Nephron progenitor cell (in vitro differentiated cells): ENCODE results near the gene FBRSL1.
A peak's percentile ranks its signal among the peaks of the same experiment; 100 is the strongest.

Experiments used
- DNase-seq: peaks from one replicate; pipeline ENCODE4 v3.0.0; 2021
- H3K27ac Mint-ChIP-seq: 2 replicates; pipeline ENCODE4 v1.8.0; 2021; ENCODE audit warnings: mild to moderate bottlenecking, moderate library complexity, mixed read lengths
- H3K27me3 Mint-ChIP-seq: 2 replicates; pipeline ENCODE4 v1.8.0; 2021; ENCODE audit warnings: mild to moderate bottlenecking, low read depth, mixed read lengths; ENCODE audit not compliant: poor library complexity
- H3K36me3 Mint-ChIP-seq: 2 replicates; pipeline ENCODE4 v1.8.0; 2021; ENCODE audit warnings: low read depth, mixed read lengths
- H3K4me1 Mint-ChIP-seq: 2 replicates; pipeline ENCODE4 v1.8.0; 2021; ENCODE audit warnings: mixed read lengths
- H3K4me3 Mint-ChIP-seq: 2 replicates; pipeline ENCODE4 v1.8.0; 2021; ENCODE audit warnings: mild to moderate bottlenecking, moderate library complexity, mixed read lengths
- H3K9me3 Mint-ChIP-seq: 2 replicates; pipeline ENCODE4 v1.8.0; 2021; ENCODE audit warnings: mild to moderate bottlenecking, moderate library complexity, mixed read lengths
- TF ChIP-seq, protein P1 (sequence below): fragments of 200-600 bp; sonication (generic); IDR thresholded peaks from 2 replicates; pipeline ENCODE4 v1.5.0; 2021; ENCODE audit warnings: antibody characterized with exemption

Gene FBRSL1

DNA sequence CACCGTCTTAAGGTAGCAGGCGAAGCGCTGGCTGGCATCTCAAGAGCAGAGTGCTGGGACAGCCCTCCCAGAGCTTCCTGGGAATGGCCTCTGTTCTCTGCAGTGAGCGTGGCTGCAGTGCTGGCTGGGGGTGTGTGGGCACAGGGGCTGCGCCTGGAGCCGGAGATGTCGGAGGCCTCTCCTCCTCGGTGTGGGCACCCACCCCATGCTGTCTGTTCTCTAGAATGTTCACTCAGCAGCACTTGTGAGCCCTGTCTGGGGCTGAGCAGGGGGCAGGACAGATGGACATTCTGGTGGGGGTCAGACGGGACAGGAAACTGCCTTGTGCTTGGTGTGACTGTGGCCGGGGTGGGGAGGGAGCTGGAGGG, 15.9 kb downstream of the FBRSL1 start:
- no peaks in the 10 kb centered on the region for H3K9me3 Mint-ChIP-seq
- peak overlapping the region; percentile 47 for H3K4me3 Mint-ChIP-seq
- H3K36me3 Mint-ChIP-seq = no peaks in the 10 kb centered on the region
- no peak for DNase-seq
- H3K4me1 Mint-ChIP-seq = peaks cover 51% of the 10 kb centered on the region
- H3K27me3 Mint-ChIP-seq = no peaks in the 10 kb centered on the region
- TF ChIP-seq, protein P1, sequence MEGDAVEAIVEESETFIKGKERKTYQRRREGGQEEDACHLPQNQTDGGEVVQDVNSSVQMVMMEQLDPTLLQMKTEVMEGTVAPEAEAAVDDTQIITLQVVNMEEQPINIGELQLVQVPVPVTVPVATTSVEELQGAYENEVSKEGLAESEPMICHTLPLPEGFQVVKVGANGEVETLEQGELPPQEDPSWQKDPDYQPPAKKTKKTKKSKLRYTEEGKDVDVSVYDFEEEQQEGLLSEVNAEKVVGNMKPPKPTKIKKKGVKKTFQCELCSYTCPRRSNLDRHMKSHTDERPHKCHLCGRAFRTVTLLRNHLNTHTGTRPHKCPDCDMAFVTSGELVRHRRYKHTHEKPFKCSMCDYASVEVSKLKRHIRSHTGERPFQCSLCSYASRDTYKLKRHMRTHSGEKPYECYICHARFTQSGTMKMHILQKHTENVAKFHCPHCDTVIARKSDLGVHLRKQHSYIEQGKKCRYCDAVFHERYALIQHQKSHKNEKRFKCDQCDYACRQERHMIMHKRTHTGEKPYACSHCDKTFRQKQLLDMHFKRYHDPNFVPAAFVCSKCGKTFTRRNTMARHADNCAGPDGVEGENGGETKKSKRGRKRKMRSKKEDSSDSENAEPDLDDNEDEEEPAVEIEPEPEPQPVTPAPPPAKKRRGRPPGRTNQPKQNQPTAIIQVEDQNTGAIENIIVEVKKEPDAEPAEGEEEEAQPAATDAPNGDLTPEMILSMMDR = no peak
- peak overlapping the region; percentile 78 for H3K27ac Mint-ChIP-seq

DNA sequence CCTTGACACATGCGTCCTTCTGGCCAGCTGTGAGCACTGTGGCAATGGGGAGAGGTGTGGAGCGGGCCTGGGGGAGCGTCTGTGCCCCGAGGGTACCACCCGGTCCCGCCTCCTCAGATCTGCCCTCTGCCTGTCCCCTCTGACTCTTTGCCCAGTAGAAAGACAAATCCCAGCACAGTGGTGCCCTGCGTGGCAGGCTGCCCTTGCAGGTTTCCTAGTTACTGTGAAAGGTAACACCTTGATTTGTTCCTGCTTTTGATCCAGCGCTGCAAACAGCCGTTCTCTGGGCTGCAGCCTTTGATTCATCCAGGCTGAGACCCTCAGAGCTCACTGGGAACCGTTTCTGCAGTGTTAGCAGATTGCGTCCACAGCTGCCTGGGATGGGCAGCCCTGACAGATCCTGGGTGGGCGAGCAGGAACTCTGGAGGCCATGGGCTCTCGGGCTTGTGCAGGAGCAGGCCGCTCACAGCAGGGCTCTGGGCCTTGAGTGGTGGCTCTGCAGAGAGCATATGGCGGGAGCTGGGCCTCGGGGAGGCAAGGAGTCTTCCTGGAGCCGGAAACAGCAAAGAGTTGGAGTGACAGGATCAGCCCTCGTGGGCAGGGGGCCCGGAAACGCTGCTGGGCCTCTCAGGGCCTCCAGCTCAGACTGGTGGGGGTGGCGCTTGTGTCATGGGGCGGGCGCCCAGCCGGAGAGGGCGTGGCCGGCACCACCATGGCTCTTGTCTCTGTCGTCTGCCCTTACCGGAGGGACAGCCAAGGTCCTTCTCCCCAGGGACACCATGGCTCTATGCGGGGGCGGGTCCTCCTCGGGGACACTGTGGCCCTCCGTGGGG, 16.6 kb downstream of the FBRSL1 start:
- Mint-ChIP-seq H3K27me3 (no peaks in the 10 kb centered on the region), H3K9me3 (no peaks in the 10 kb centered on the region), H3K4me1 (peaks cover 49% of the 10 kb centered on the region), H3K4me3 (peak overlapping the region; percentile 47), H3K36me3 (no peaks in the 10 kb centered on the region), H3K27ac (peak overlapping the region; percentile 51)
- DNase-seq = peak; percentile 68
- TF ChIP-seq, protein P1 = no peak

DNA sequence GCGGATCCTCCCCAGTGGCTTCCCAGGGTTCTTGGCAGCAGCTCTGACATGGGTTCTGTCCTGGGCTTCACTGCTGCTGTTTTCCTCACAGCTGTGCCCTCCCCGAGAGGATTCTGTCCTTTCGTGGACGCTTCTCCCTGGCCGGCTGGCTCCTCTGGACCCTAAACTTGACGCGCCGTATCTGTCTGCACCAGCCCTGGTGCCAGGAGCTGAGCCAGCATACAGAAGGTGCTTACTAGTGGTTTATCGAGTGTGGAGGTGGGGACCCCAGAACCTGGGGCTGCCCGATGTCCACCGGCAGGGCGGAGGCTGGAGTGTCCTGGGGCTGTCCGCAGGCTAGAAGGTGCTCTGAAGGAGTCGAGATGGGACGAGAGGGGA, 17.2 kb downstream of the FBRSL1 start:
- Mint-ChIP-seq H3K27ac (peak overlapping the region; percentile 61), H3K27me3 (no peaks in the 10 kb centered on the region)

DNA sequence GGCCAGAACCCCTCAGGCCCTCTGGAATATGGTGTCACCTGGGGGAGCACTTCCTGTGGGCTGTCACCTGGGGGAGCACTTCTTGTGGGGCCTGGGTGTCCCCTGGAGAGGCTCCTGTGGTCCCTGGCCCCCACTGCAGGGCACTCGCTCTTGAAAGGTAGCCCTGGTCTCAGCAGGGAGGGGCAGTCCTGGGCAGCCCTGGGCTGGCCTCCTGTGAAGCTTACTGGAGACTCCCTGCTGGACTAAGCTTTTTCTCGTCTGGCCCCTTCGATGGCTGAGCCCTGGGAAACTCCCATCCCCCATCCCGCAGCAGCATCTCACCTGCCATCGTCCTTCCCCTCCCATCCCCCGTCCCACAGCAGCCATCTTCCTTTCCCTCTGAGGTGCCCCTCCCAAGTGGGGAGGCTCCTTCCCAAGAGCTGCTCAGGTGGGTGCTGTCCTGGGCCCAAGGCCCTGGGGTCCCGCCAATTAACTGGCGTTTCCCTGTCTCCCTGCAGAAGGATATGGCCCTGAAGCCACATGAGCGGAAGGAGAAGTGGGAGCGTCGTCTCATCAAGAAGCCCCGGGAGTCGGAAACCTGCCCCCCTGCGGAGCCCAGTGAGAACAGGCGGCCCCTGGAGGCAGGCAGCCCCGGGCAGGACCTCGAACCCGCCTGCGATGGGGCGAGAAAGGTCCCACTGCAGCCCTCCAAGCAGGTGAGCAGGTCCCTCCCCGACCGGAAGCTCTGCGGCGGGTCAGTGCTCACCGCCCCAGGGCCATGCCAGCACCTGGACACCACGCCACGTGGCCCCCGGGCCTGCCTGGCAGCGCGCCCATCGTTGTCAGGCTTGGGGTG, 17.9 kb downstream of the FBRSL1 start:
- TF ChIP-seq, protein P1 = no peak
- Mint-ChIP-seq H3K4me1 (peaks cover 42% of the 10 kb centered on the region), H3K27me3 (no peaks in the 10 kb centered on the region), H3K4me3 (no peak overlapping the region), H3K9me3 (no peaks in the 10 kb centered on the region), H3K36me3 (no peaks in the 10 kb centered on the region), H3K27ac (no peak overlapping the region)
- no peak for DNase-seq

More for the DNA sequence above, 17.2 kb downstream of the FBRSL1 start:
- H3K4me3 Mint-ChIP-seq = no peak overlapping the region
- H3K4me1 Mint-ChIP-seq = peaks cover 48% of the 10 kb centered on the region
- no peak for DNase-seq
- TF ChIP-seq, protein P1 = no peak
- no peaks in the 10 kb centered on the region for H3K9me3 Mint-ChIP-seq
- no peaks in the 10 kb centered on the region for H3K36me3 Mint-ChIP-seq

DNA sequence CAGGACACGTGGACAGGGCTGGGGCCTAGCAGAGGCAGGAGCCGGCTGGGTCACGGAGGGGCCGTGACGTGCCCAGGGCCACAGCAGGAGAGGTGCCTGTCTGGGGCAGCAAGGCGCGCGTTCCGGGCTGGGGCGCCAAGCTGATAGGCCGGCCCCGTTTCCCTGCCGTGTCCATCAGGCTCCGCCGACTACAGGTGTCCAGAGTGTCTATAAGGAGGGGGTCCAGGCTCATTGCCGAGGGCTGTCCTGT, 18.5 kb downstream of the FBRSL1 start:
- no peaks in the 10 kb centered on the region for H3K9me3 Mint-ChIP-seq

More for the DNA sequence above, 18.5 kb downstream of the FBRSL1 start:
- DNase-seq = no peak
- Mint-ChIP-seq H3K4me1 (peaks cover 42% of the 10 kb centered on the region), H3K4me3 (no peak overlapping the region), H3K27ac (no peak overlapping the region), H3K36me3 (no peaks in the 10 kb centered on the region), H3K27me3 (no peaks in the 10 kb centered on the region)
- TF ChIP-seq, protein P1 = no peak
